ENCODE measurements around the gene ADCY9. TPM values are rescaled to one million over a fixed set of nuclear protein-coding genes. Genes with fewer than 3 reads are reported as not detected.
A peak's percentile ranks its signal among the peaks of the same experiment; 100 is the strongest.
"Not testable (repeated sequence)": the region's sequence is repeated elsewhere in the genome, so short reads cannot be mapped to it uniquely, and the experiment has no call there.

Gene ADCY9
- 10 to 100 TPM; 18.6 to 18.7 TPM for total RNA-seq

DNA sequence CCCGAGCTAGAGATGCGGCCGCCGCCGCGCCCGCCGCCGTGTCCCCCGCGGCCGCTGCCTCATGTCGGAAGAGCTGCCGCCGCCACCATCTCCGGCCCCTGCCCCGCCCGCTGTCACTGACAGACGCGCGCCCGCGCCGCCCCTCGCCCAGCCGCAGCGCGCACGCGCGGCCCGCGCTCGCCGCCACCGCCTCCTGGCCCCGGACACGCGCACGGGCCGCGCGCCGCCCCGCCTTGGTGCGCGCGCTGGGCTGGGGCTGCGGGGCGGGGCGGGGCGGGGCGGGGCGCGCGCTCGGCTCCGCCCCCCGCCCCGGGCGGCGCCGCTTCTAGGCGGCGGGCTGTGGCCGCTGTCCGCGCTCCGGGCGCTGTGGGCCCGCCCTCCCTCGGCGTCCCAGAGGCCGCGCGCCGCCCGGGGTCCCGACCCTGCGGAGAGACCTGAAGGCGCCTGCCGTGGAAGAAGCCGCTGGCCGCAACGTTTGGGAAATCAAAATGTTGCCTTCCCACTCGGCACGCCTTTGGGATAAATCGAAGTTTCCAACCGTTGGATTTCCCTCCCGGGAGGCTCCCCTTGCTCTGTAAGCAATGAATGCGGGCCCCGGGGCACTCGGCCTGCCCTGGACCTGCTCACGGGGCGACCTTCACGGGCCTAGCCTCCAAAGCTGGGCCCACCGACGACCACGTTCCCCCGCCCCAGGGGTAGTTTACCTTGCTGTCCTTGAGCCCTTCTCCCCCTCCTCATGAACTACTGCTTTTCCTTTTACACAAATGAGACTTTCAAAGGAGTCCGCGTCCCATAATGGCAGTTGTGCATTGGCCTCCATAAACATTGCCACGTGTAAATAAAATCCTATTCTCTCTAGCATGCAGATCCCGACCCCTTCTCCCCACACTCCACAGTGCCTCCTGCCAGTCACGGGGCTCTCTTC, at the start of gene ADCY9:
TSS of gene ADCY9 (minus strand) at position 118 of the 925 bp plus-strand sequence. CDS start 1,000 bp downstream, outside the sequence.
- H3K27ac Mint-ChIP-seq: peak within 1 kb of the TSS; percentile 66
- peaks cover 2 to 12% of the 10 kb centered on the region in 2 donors for H3K36me3 Mint-ChIP-seq (ENCODE audit: insufficient read depth in 2 of 2)
- DNase-seq: peak; percentile 86 to 87
- peaks cover 31% of the 10 kb centered on the region for H3K4me1 Mint-ChIP-seq (ENCODE audit: low read depth)
- peak; percentile 84 to 85 for ATAC-seq (replicated peaks in 1 of 2)
- no peaks in the 10 kb centered on the region for H3K9me3 Mint-ChIP-seq
- peak within 1 kb of the TSS; percentile 92 to 93 for H3K4me3 Mint-ChIP-seq
- peaks cover 5% of the 10 kb centered on the region for H3K27me3 Mint-ChIP-seq (ENCODE audit: low read depth)

GRCh38 chr16:4160658-4161430, 44.6 kb upstream of the ADCY9 start:
- ATAC-seq (replicated peaks in 1 of 2): peak; percentile 20 to 96
- peaks cover 2% of the 10 kb centered on the region for H3K27me3 Mint-ChIP-seq (ENCODE audit: low read depth)
- peak overlapping the region in 1 of 2 donors; percentile 21 for H3K4me3 Mint-ChIP-seq
- peak overlapping the region; percentile 55 for H3K27ac Mint-ChIP-seq
- no peaks in the 10 kb centered on the region for H3K4me1 Mint-ChIP-seq (ENCODE audit: low read depth)
- H3K36me3 Mint-ChIP-seq (ENCODE audit: insufficient read depth in 2 of 2): no peaks in the 10 kb centered on the region
- no peak for DNase-seq
- peaks cover 0 to 4% of the 10 kb centered on the region in 2 donors for H3K9me3 Mint-ChIP-seq

DNA sequence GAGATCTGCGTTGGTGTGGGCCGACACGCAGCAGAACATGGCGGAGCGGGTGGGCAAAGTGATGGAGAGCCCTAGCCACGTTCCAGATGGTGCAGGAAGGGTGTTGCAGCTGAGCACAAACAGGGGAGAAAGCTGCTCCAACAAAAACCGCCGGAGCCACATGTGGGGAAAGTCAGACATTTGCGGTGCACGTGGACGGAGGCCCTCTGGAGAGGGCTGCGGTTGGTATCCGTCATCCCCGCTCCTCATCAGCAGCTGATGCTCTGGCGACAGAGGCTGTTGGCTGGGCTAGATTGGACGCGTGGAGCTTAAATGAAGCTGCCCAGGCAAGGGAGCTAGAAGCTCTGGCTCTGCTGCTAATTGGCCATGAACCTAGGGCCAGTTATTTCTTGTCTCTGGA, 43.5 kb upstream of the ADCY9 start:
- DNase-seq (no peak), ATAC-seq (replicated peaks in 1 of 2) (no peak)
- H3K27ac Mint-ChIP-seq: no peak overlapping the region
- no peaks in the 10 kb centered on the region for H3K4me1 Mint-ChIP-seq (ENCODE audit: low read depth)
- H3K27me3 Mint-ChIP-seq (ENCODE audit: low read depth): peaks cover 5% of the 10 kb centered on the region
- H3K4me3 Mint-ChIP-seq: no peak overlapping the region
- no peaks in the 10 kb centered on the region for H3K36me3 Mint-ChIP-seq (ENCODE audit: insufficient read depth in 2 of 2)
- peaks cover 0 to 4% of the 10 kb centered on the region in 2 donors for H3K9me3 Mint-ChIP-seq

DNA sequence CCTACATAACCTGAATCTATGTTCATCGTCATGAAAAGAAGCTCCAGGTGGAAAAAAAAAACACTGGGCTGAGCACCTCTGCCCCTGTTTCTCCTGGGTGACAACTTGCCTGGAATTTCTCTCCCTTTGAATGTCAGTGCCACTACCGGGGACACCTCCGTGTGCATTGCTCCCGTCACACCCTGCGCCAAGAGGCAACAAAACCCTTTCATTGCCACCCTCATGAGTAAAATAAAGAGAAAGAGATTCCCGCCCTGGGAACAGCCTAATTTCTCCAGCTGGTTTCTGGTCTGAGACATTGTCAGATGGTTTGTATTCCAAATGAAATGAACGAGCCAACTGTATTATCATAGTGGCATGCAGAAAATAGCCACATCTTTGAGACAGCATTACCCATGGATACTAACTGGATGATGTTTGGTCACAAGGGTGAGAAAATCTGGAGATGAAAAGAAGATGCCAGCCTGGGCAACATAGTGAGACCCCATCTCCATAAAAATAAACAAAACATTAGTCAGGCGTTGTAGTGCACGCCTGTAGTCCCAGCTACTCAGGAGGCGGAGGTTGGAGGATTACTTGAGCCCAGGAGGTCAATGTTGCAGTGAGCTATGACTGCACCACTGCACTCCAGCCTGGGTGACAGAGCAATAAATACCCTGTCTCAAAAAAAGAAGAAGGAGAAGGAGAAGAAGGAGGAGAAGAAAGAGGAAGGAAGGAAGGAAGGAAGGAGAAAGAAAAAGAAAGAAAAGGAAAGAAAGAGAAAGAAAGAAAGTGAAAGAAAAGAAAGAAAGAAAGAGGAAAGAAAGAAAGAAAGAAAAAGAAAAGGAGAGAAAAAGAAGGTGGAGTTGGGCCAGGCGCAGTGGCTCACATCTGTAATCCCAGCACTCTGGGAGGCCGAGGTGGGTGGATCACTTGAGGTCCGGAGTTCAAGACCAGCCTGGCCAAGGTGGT, 42.2 kb upstream of the ADCY9 start:
- ATAC-seq (replicated peaks in 1 of 2) (no peak), DNase-seq (no peak)
- H3K4me1 Mint-ChIP-seq (ENCODE audit: low read depth): no peaks in the 10 kb centered on the region
- peaks cover 5% of the 10 kb centered on the region for H3K27me3 Mint-ChIP-seq (ENCODE audit: low read depth)
- no peaks in the 10 kb centered on the region for H3K36me3 Mint-ChIP-seq (ENCODE audit: insufficient read depth in 2 of 2)
- no peak overlapping the region for H3K27ac Mint-ChIP-seq
- peaks cover 0 to 4% of the 10 kb centered on the region in 2 donors for H3K9me3 Mint-ChIP-seq
- no peak overlapping the region for H3K4me3 Mint-ChIP-seq

- Mint-ChIP-seq H3K27ac (no peak overlapping the region), H3K4me1 (ENCODE audit: low read depth) (no peaks in the 10 kb centered on the region), H3K27me3 (ENCODE audit: low read depth) (peaks cover 5% of the 10 kb centered on the region), H3K9me3 (peaks cover 0 to 4% of the 10 kb centered on the region in 2 donors), H3K4me3 (no peak overlapping the region), H3K36me3 (ENCODE audit: insufficient read depth in 2 of 2) (no peaks in the 10 kb centered on the region)
- ATAC-seq (replicated peaks in 1 of 2): no peak
- DNase-seq: no peak
Observed at GRCh38 chr16:4157376-4157825, 41.2 kb upstream of the ADCY9 start.

- not testable (repeated sequence) for H3K9me3 Mint-ChIP-seq
Observed at GRCh38 chr16:4156503-4156902, 40.3 kb upstream of the ADCY9 start.

DNA sequence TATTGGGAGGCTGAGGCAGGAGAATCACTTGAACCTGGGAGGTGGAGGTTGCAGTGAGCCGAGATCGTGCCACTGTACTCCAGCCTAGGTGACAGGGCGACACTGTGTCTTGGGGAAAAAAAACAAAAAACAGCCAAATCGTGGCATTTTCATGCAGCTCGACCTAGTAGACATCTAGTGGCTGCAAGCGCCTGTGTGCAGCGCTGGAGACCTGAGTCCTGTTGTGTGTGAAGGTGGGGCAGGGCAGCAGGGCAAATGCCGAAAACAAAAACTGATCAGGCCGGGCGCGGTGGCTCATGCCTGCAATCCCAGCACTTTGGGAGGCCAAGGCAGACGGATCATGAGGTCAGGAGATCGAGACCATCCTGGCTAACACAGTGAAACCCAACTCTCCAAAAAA, 37.1 kb upstream of the ADCY9 start:
- ATAC-seq (replicated peaks in 1 of 2); H3K27ac Mint-ChIP-seq; H3K36me3 Mint-ChIP-seq (ENCODE audit: insufficient read depth in 2 of 2); H3K27me3 Mint-ChIP-seq (ENCODE audit: low read depth); H3K4me1 Mint-ChIP-seq (ENCODE audit: low read depth); H3K9me3 Mint-ChIP-seq; H3K4me3 Mint-ChIP-seq; DNase-seq: not testable (repeated sequence)

More at GRCh38 chr16:4156503-4156902, 40.3 kb upstream of the ADCY9 start:
- not testable (repeated sequence) for H3K36me3 Mint-ChIP-seq (ENCODE audit: insufficient read depth in 2 of 2); H3K27ac Mint-ChIP-seq; H3K4me1 Mint-ChIP-seq (ENCODE audit: low read depth); DNase-seq; H3K27me3 Mint-ChIP-seq (ENCODE audit: low read depth); ATAC-seq (replicated peaks in 1 of 2); H3K4me3 Mint-ChIP-seq

GRCh38 chr16:4152267-4152666, 36.0 kb upstream of the ADCY9 start:
- DNase-seq: no peak
- H3K4me3 Mint-ChIP-seq: no peak overlapping the region
- H3K27ac Mint-ChIP-seq: no peak overlapping the region
- no peaks in the 10 kb centered on the region for H3K36me3 Mint-ChIP-seq (ENCODE audit: insufficient read depth in 2 of 2)
- no peak for ATAC-seq (replicated peaks in 1 of 2)
- no peaks in the 10 kb centered on the region for H3K4me1 Mint-ChIP-seq (ENCODE audit: low read depth)
- H3K9me3 Mint-ChIP-seq: peaks cover 0 to 4% of the 10 kb centered on the region in 2 donors
- H3K27me3 Mint-ChIP-seq (ENCODE audit: low read depth): peaks cover 5% of the 10 kb centered on the region

DNA sequence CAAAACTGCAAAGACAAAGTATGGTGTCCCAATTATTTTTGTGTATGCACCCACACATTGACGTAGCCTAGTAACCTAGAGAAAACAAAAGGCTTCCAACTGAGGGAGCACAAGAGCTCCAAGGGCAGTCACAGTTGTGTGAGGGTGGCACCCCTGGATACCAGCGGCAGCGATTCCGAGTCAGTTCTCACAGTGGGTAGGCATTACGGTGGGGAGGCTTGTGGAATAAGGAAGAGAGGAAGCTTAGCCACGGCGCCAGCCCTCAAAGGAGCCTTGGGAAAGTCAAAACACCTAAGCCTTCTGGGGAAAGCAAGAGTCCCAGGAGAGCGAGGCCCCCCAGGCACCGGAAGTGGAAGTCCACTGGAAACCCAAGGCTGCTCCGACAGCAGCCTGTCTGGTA, 31.0 kb upstream of the ADCY9 start:
- Mint-ChIP-seq H3K36me3 (ENCODE audit: insufficient read depth in 2 of 2) (no peaks in the 10 kb centered on the region), H3K4me3 (no peak overlapping the region), H3K9me3 (no peaks in the 10 kb centered on the region), H3K27ac (no peak overlapping the region), H3K27me3 (ENCODE audit: low read depth) (no peaks in the 10 kb centered on the region), H3K4me1 (ENCODE audit: low read depth) (no peaks in the 10 kb centered on the region)
- no peak for DNase-seq
- no peak for ATAC-seq (replicated peaks in 1 of 2)

DNA sequence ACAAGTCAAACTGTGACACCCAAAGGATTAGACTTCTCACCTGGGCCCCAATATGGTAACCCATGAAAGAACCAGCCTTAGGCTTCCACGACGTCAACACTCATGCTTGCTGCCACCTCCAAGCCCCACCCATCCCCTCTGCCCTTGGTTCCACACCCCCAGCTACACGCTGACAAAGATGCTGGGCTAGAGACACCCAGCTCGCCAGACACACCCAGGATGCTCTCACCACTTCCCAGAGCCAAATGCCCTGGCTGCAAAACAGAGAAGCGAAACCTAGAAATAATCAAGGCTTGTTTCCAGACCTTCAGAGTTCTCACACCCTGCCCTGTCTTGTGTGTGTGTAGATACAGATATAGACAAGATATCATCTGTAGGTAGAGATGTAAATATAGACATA, 26.0 kb upstream of the ADCY9 start:
- Mint-ChIP-seq H3K36me3 (ENCODE audit: insufficient read depth in 2 of 2) (no peaks in the 10 kb centered on the region), H3K27me3 (ENCODE audit: low read depth) (peaks cover 11% of the 10 kb centered on the region), H3K4me1 (ENCODE audit: low read depth) (peaks cover 6% of the 10 kb centered on the region), H3K27ac (peak overlapping the region; percentile 19), H3K9me3 (peaks cover 0 to 2% of the 10 kb centered on the region in 2 donors), H3K4me3 (no peak overlapping the region)
- ATAC-seq (replicated peaks in 1 of 2) (peak in 1 of 2 donors; percentile 61), DNase-seq (peak in 1 of 2 donors; percentile 13)

DNA sequence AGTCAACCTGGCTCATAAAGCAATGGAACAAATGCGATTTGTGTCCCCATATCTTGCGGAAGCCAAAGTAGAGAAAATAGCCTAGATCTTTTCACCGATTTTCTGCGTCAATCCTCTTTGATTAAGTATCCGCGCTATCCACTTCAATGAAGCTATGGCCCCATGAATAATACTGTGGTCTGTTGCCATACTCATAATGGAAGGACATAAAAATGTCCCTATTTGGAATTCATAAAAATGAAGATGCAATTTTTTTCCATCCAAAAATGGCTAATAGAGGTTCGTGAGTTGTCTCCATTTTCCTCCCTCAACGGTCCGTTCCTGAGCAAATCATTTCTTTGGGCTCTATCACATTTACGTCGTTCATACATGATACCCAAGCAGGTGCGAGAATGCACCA, 25.4 kb upstream of the ADCY9 start:
- Mint-ChIP-seq H3K4me3 (no peak overlapping the region), H3K27me3 (ENCODE audit: low read depth) (peaks cover 11% of the 10 kb centered on the region), H3K4me1 (ENCODE audit: low read depth) (peaks cover 6% of the 10 kb centered on the region), H3K9me3 (peaks cover 0 to 2% of the 10 kb centered on the region in 2 donors), H3K36me3 (ENCODE audit: insufficient read depth in 2 of 2) (no peaks in the 10 kb centered on the region), H3K27ac (no peak overlapping the region)
- ATAC-seq (replicated peaks in 1 of 2): no peak
- no peak for DNase-seq

DNA sequence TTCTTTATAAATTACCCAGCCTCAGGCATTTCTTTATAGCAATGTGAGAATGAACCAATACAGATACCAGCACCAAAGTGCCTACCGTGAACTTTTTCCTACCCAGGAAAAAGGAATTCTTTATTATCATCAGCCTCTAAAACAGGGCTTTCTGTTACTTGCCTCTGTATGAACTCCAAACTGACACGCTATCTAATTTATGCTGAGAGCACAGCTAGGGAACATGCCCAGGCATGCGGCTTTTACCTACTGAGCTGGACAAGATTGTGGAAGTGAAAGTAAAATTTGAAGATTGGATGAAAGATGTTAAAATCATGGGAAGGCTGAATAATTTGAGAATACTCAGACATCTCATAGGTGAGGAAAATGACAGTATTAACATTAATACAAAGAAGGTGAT, 24.4 kb upstream of the ADCY9 start:
- Mint-ChIP-seq H3K9me3 (peaks cover 0 to 2% of the 10 kb centered on the region in 2 donors), H3K4me3 (no peak overlapping the region), H3K4me1 (ENCODE audit: low read depth) (peaks cover 6% of the 10 kb centered on the region), H3K27ac (no peak overlapping the region), H3K36me3 (ENCODE audit: insufficient read depth in 2 of 2) (no peaks in the 10 kb centered on the region), H3K27me3 (ENCODE audit: low read depth) (peaks cover 18% of the 10 kb centered on the region)
- ATAC-seq (replicated peaks in 1 of 2) (no peak), DNase-seq (no peak)

Data from activated T-cell treated with anti-CD3 and anti-CD28 coated beads, Interleukin-2, amount 50 U/mL, for 72 hours (primary cell).